Body of pancreas (tissue), 4 donors: Measurements from ENCODE around the gene ACKR2.

Source experiments
- CTCF ChIP-seq, 7 experiments: fragments of 450-650 bp in 4 of 7; fragments of 200-600 bp in 3 of 7; sonication (generic) in 3 of 7; IDR thresholded peaks; one replicate each; pipeline ENCODE4 v1.5.1; 2016 to 2019; ENCODE audit warnings: antibody characterized with exemption in 7 of 7
- POLR2A ChIP-seq, 3 donors: fragments of 450-650 bp; IDR thresholded peaks; one replicate each; pipeline ENCODE4 v1.6.1; 2016; ENCODE audit warnings: antibody characterized with exemption in 3 of 3, mild to moderate bottlenecking in 2 of 3

- TF ChIP-seq CTCF (IDR thresholded peaks at IDR 0.05) (no peak), POLR2A (IDR thresholded peaks at IDR 0.05) (no peak)
These were observed 8.1 kb upstream of the ACKR2 start for GRCh38 chr3:42801048-42801620.
